HG03135 (cell line): ENCODE data around the gene THOC2.
A peak's percentile ranks its signal among the peaks of the same experiment; 100 is the strongest.
"Not testable (repeated sequence)": the region's sequence is repeated elsewhere in the genome, so short reads cannot be mapped to it uniquely, and the experiment has no call there.

Experiments used
- ATAC-seq: cut with Tn5 transposase; IDR thresholded peaks from one replicate; pipeline ENCODE4 v1.9.1; 2021; ENCODE audit warnings: mild to moderate bottlenecking, moderate library complexity; ENCODE audit not compliant: unreplicated experiment

THOC2 gene, protein sequence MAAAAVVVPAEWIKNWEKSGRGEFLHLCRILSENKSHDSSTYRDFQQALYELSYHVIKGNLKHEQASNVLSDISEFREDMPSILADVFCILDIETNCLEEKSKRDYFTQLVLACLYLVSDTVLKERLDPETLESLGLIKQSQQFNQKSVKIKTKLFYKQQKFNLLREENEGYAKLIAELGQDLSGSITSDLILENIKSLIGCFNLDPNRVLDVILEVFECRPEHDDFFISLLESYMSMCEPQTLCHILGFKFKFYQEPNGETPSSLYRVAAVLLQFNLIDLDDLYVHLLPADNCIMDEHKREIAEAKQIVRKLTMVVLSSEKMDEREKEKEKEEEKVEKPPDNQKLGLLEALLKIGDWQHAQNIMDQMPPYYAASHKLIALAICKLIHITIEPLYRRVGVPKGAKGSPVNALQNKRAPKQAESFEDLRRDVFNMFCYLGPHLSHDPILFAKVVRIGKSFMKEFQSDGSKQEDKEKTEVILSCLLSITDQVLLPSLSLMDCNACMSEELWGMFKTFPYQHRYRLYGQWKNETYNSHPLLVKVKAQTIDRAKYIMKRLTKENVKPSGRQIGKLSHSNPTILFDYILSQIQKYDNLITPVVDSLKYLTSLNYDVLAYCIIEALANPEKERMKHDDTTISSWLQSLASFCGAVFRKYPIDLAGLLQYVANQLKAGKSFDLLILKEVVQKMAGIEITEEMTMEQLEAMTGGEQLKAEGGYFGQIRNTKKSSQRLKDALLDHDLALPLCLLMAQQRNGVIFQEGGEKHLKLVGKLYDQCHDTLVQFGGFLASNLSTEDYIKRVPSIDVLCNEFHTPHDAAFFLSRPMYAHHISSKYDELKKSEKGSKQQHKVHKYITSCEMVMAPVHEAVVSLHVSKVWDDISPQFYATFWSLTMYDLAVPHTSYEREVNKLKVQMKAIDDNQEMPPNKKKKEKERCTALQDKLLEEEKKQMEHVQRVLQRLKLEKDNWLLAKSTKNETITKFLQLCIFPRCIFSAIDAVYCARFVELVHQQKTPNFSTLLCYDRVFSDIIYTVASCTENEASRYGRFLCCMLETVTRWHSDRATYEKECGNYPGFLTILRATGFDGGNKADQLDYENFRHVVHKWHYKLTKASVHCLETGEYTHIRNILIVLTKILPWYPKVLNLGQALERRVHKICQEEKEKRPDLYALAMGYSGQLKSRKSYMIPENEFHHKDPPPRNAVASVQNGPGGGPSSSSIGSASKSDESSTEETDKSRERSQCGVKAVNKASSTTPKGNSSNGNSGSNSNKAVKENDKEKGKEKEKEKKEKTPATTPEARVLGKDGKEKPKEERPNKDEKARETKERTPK (N-terminal part only)

DNA sequence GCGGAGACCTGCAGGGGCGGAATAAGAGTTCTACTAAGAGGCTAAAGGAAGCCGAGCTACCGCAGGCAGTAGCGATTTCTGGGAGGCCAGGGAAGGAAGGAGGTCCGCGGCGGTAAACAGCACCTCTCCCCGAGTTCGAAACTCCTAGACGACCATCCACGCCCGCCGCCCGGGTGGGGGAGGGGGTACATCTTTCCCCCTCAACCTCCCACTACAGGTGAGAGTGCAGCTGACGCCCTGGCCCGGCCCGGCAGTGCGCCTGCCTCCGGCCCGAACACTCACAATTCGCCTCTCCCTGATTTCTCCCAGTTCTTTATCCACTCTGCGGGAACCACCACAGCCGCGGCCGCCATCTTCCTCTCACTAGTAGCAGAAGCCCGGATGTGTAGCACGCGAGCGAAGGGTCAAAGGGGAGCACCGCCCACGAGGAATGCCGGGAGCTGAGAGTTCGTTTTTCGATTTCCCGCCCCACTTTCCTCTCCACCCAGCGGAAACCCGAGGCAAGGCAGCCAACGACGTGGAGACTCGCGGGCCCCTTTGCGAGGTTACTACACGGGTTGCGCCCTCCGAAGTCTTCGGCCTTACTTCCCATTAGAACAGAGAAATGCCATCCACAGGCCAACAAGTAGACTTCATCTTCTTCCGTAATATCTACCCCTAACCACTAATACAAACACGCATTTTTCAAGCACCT is at the start of gene THOC2:
Gene THOC2, minus strand, starts transcription at position 383 of the 694 bp plus-strand sequence. Its CDS starts 30 bp downstream, at position 353.
- peak; percentile 81 for ATAC-seq

DNA sequence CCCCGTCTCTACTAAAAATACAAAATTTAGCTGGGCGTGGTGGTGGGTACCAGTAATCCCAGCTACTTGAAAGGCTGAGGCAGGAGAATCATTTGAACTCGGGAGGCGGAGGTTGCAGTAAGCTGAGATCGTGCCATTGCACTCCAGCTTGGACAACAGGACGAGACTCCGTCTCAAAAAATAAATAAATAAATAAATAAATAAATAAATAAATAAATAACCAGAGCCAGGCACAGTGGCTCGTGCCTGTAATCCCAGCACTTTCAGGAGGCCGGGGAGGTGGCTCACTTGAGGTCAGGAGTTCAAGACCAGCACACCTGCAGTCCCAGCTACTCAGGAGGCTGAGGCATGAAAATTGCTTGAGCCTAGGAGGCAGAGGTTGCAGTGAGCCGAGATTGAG is 48.9 kb upstream of the THOC2 start:
- ATAC-seq, result not testable (repeated sequence)

DNA sequence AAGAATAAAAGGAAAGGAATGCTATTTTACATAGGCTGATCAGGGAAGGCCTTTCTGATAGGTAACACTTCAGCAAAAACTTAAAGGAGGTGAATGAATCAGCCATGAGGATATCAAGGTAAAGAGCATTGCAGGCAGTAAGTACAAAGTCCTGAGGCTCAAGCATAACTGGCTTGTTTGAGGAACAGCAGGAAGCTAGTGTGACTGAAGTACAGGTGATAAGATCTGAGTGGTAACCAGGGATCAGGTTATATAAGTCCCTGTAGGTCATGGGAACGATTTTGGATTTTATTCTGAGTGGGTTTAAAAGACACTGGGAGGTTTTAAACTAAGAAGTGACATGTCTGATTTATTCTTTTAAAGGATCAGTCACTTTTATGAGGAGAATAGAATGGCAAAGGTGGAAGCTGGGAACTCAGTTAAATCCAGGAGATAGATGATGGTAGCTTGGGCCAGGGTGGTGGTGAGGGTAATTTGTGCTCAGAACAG is 47.1 kb upstream of the THOC2 start:
- no peak for ATAC-seq

DNA sequence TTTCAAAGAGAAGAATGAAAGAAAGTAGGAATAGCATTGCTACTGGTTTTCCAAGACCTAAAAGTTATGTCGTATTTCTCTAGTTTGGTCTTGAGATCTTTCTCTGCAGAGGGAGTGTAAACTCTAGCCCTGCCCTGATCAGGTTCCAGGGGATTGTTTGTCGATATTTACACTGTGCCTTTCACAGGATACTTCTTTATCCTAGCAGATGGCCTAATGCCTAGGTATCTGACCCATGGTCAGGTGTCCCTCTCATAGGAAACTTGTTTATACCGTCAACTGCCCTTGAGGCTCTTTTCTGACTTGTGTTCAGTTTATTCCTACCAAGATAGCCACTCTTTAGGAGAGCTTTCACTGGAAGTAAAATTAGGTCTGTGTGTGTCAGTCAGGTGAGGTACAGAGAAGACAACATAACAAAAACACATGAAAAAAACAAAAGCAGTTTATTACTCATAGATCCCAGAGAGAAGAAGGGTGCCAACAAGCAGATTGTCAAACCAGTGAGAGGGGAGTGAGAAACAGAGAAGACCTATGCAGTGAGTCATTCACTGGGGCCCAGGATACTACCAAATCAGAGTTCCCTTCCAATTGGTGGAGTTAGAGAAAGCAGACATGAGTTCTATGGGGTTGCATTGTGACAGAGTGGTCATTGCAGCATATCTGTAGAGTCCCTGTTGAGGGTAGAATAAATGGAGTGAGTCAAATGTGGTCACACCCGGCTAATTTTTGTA is 40.6 kb upstream of the THOC2 start:
- no peak for ATAC-seq

DNA sequence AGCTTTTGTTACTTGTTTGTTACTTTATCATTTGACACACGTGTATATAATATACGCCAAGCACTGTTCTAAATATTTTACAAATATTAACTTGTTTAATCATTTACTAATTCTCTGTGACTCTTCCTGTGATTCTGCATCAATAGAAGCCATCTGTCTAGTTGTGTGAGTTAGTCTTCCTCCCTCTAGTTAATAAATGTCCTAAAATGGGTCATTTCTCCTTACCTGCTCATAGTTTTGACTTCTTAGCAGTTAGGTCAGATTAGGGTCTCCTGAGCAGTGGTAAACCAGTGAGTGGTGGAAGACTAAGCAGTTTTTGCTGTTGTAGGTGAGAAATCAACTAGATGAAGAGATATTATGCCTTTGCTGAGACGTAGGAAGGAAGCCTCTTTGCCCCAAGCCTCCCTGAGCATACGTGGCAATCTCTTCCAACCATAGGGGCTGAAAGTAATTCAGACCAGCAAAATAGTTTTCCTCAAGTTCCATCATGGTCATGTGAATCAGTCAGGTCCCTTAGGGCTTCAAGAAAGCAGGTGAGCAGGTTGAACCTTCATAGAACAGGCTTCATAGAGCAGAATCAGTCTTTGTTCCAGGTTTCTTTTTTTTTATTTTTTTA is 38.7 kb upstream of the THOC2 start:
- peak; percentile 92 for ATAC-seq

DNA sequence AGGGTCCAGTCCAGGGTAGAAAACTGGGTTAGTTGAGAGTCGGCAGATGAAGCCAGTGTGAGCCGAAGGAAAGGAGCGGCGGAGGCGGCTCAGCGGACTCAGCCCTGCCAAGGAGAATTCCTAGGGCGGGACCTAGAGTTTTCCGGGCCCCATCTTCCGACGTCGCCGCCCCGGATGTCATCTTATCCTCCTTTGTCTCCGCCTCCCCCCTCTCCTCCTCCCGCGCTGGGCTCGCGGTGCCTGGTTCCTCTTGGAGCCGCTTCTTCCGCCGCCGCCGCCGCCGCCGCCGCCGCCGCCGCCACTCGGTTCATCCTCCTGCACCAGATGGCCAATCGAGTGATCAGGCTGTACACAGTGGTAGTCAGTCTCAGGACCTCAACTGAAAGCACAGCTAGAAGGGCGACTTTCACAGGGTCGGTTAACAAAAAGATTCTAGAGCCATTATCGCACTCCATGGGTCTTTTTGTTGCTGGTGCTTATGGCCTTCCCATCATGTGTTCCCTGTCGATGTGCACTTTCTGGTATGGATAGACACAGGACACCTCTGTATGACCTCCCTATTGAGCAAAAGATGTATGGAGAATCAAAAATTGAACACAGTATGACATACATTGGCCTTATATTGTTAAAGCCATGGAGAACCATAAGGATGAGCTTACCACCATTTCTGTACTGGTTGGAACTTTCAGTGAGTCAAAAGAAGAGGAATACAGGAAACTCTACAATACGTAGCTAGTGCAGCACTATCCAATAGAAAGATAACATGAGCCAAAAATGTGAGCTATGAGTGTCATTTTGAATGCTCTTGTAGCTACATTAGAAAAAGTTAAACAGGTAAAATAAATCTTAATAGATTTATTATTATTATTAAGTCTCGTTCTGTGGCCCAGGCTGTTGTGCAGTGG is 32.4 kb upstream of the THOC2 start:
- peak; percentile 90 for ATAC-seq

DNA sequence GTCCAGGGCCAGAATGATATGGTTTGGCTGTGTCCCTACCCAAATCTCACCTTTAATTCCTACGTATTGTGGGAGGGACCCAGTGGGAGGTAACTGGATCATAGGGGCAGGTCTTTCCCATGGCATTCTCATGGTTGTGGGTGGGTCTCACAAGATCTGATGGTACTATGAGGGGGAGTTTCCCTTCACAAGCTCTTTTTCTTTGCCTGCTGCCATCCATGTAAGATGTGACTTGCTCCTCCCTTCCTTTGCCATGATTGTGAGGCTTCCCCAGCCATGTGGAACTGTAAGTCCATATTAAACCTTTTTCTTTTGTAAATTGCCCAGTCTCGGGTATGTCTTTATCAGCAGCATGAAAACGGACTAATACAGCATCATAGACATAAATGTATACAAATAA is 27.0 kb upstream of the THOC2 start:
- ATAC-seq, result not testable (repeated sequence)

DNA sequence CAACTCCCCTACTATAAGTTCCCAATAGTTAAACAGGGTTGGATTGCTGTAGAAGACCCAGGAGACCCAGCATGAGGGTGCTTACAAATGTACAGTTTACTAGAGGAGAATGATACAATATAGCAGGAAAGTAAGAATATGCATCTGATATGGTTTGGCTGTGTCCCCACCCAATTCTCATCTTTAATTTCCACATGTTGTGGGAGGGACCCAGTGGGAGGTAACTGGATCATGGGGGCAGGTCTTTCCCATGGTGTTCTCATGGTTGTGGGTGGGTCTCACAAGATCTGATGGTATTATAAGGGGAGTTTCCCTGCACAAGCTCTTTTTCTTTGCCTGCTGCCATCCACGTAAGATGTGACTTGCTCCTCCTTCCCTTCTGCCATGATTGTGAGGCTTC is 24.9 kb upstream of the THOC2 start:
- ATAC-seq, result not testable (repeated sequence)

DNA sequence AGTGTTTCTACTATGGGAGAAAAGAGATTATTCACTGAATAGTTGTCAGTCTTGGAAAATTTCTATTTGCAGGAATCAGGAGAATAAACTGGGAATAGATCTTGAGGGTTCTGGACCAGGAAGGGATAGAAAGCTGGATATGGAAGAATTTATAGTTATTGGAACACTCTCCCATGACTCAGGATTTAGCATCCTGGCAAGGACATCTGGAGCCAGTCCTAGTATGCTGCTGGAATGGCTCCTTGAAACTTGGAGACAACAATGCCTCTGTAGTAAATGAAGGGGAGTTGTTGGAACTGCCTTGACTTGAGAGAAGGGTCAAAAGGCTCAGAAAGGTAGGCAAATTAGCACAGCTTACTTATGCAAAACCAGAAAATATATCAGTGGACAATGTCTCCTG is 23.5 kb upstream of the THOC2 start:
- no peak for ATAC-seq

DNA sequence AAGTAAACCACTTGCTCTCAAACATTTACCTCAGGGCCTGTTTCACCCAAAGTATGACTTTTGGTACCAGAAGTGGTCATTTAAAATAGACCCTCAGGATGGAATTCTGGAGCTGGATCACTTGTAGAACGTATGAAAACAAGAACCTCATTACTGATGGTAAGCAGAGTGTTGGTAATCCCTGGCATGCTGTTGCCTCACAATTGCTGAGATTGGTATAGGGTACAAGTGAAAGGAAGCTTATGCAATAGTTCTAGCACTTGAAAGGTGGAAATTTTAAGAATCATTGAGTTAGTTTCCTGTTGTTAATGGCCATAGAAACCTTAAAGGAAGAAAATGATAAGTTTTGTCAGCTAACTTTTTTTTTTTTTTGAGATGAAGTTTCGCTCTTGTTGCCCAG is 22.3 kb upstream of the THOC2 start:
- ATAC-seq, result no peak

DNA sequence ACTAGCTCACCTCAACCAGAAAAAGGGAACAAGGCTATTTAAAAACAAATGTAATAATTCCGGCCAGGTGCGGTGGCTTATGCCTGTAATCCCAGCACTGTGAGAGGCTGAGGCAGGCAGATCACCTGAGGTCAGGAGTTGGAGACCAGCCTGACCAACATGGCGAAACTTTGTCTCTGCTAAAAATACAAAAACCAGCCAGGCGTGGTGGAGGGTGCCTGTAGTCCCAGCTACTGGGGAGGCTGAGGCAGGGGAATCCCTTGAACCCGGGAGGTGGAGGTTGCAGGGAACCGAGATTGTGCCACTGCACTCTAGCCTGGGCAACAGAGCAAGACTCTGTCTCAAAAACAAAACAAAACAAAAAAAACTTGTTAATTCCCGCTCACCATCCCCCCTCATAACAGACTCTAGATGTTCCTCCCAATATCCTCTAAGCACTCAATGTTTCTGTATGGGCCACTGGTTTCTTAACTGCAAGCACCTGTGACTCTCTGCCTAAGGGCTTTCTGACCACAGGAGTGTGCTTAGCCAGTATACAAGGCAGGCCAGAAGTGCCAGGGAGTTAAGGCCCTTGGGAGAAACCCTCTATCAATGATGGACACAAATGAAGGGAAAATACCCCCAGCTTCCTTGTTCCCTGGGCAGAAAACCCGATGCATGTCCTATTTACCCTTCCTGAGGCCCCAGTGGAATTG is 21.0 kb upstream of the THOC2 start:
- no peak for ATAC-seq

DNA sequence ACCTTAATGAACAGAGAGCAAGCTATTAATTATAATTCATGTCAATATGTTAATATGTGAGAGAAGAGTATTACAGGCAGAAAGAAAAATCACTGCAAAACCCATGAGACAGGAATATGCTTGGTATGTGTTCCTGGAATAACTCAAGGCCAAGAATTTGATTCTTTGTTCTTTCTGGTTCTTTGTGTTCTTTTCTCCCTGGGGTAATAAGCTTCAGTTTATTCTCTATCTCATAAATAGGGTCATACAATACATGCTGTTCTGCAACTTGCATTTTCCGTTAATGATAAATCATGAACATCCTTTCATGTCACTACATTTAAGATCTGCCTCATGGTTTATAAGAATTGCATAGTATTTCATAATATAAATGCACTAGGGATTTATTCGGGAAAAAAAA is 16.8 kb upstream of the THOC2 start:
- no peak for ATAC-seq

DNA sequence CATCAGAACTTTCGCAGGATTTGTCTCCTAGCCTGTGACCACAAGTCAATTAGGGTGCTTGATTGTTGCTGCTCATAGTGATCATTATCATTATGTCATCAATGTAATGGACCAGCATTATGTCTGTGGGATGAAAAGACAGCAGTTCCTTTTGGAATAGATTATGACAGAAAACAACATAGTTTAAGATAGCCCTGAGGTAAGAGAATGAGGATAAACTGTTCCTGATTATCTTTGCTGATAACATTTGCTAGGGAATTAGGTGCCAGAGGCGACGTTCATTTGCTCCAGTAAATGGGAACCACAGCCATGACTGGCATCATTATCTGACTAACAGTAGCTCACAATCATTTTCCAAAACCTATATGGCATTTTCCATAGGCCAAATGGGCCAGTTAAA is 12.7 kb upstream of the THOC2 start:
- ATAC-seq, result no peak

DNA sequence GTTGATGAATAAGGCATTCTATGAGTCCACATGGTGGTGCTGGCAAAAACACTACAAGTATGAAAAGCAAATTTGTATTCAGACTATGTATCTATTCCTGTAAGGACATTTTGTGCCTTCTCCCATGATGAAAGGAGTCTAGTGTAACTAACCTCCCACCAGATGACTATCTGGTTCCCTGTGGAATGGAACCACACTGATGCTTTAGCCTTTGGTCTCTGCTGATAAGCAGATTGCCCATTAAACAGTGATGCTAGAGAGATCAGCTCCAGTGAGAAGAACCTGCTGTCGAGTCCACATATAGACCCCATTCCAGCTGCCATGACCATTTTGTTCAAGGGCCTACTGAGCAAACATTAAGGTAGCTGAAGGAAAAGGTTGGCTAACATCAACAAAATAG is 10.5 kb upstream of the THOC2 start:
- no peak for ATAC-seq

DNA sequence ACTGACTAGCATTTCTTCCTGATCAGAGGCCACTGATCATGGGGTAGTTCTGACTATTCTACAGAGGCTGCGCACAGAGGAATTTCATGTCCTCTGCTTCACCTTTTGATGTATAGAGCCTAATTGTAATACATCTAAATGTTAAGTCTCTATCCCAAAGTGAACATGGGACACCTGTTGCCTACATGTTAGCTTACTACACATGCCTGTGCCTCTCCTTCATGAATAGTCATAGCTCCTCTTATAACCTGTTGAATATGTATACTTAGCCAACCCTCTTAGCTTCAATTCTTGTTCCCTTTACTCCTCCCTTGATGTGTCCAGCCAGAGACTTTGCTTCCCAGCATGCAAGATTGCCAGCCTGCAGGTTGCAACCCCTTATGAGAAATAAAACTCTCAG is 9.6 kb upstream of the THOC2 start:
- ATAC-seq, result no peak

DNA sequence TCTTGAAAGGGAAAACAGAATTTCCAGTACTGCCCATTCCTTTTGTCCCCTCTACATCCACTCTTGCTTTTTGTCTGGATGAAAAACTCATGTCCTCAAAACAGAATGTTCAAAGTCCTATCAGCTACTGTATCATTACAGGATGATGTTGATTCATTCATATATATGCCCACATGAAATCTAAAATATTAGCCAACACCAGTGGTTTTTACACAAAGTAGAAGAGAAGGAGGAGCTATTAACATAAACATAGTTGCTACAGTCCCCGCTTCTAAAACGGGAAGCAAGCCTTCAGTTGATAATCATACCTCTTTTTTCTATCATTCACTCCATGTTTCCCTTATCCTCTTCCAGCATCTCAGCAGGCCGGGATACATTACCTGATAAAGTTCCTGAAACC is 7.7 kb upstream of the THOC2 start:
- ATAC-seq, result no peak

DNA sequence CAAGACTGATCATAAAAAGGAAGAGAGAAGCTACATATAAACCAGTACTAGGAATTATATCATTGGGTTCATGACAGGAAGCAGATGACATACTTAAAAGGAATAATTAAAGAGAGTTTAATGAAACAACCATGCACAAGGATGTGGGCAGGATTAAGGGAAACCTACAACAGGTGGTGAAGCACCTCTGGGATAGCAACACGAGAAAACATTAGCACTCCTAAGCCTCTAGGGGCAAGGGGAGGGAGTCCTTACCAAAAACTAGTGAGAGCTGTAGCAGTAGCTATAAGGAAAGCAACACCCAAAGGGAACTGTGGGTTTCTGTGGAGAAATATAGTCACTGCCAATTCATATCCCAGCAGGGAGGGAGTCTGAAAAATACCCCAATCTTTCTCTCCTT is 7.2 kb upstream of the THOC2 start:
- no peak for ATAC-seq

DNA sequence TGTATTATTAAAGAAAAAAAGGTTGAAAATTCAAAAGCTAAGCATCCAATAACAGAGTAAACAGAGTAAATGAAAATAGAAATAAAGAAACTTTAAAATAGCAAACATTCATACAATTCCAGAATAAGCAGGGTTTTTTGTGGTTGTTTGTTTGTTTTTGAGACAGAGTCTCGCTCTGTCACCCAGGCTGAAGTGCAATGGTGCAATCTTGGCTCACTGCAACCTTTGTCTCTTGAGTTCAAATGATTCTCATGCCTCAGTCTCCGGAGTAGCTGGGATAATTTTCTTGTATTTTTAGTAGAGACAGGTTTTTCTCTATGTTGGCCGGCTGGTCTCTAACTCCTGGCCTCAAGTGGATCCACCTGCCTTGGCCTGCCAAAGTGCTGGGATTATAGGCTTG is 6.6 kb upstream of the THOC2 start:
- no peak for ATAC-seq
